Chondrocyte (in vitro differentiated cells): ENCODE measurements around the gene NDUFB10. TPM values are rescaled to one million over a fixed set of nuclear protein-coding genes. Genes with fewer than 3 reads are reported as not detected.

Experiments used
- DNase-seq: peaks from one replicate; pipeline ENCODE4 v3.0.0; 2021; ENCODE audit warnings: mixed read lengths, low spot score
- H3K27ac Mint-ChIP-seq: one replicate; pipeline ENCODE4 v1.8.0; 2021; ENCODE audit warnings: mild to moderate bottlenecking, moderate library complexity, mixed read lengths; ENCODE audit not compliant: unreplicated experiment
- H3K27me3 Mint-ChIP-seq: 2 replicates; pipeline ENCODE4 v1.8.0; 2021; ENCODE audit warnings: low read depth, mixed read lengths
- H3K36me3 Mint-ChIP-seq: 2 replicates; pipeline ENCODE4 v1.8.0; 2021; ENCODE audit warnings: low read depth, mixed read lengths
- H3K4me1 Mint-ChIP-seq: 2 replicates; pipeline ENCODE4 v1.8.0; 2021; ENCODE audit warnings: low read depth, mild to moderate bottlenecking, mixed read lengths
- H3K4me3 Mint-ChIP-seq: one replicate; pipeline ENCODE4 v1.8.0; 2021; ENCODE audit warnings: mild to moderate bottlenecking, moderate library complexity, mixed read lengths; ENCODE audit not compliant: unreplicated experiment
- H3K9me3 Mint-ChIP-seq: 2 replicates; pipeline ENCODE4 v1.8.0; 2021; ENCODE audit warnings: low read depth, mixed read lengths
- CTCF ChIP-seq: fragments of 200-600 bp; sonication (generic); IDR thresholded peaks from 2 replicates; pipeline ENCODE4 v1.5.0; 2021; ENCODE audit warnings: antibody characterized with exemption, mild to moderate bottlenecking, moderate library complexity
- total RNA-seq: library from RNA; stranded (reverse); gene quantifications from 3 replicates; pipeline ENCODE4 v1.2.1, GENCODE V29; 2021

NDUFB10 gene
- total RNA-seq, 1 donor from 2014 or later = 97.9 TPM

GRCh38 chr16:1929105-1929504 lies 30.2 kb upstream of the NDUFB10 start:
- Mint-ChIP-seq H3K9me3 (no peaks in the 10 kb centered on the region), H3K4me1 (peaks cover 3% of the 10 kb centered on the region), H3K36me3 (no peaks in the 10 kb centered on the region), H3K27ac (no peak overlapping the region), H3K4me3 (peak overlapping the region; percentile 64), H3K27me3 (no peaks in the 10 kb centered on the region)
- DNase-seq = no peak
- no peak for TF ChIP-seq CTCF

- H3K36me3 Mint-ChIP-seq = no peaks in the 10 kb centered on the region
- peak; percentile 96 for DNase-seq
- no peak overlapping the region for H3K27ac Mint-ChIP-seq
- H3K27me3 Mint-ChIP-seq = no peaks in the 10 kb centered on the region
- H3K4me3 Mint-ChIP-seq = peak overlapping the region; percentile 65
- H3K9me3 Mint-ChIP-seq = no peaks in the 10 kb centered on the region
- peaks cover 3% of the 10 kb centered on the region for H3K4me1 Mint-ChIP-seq
- peak; percentile 97 for TF ChIP-seq CTCF
Observed at GRCh38 chr16:1929578-1930337, 29.6 kb upstream of the NDUFB10 start.

- no peak overlapping the region for H3K27ac Mint-ChIP-seq
- no peaks in the 10 kb centered on the region for H3K36me3 Mint-ChIP-seq
- peaks cover 3% of the 10 kb centered on the region for H3K4me1 Mint-ChIP-seq
- no peak for TF ChIP-seq CTCF
- H3K9me3 Mint-ChIP-seq = no peaks in the 10 kb centered on the region
- DNase-seq = no peak
- H3K27me3 Mint-ChIP-seq = no peaks in the 10 kb centered on the region
- H3K4me3 Mint-ChIP-seq = no peak overlapping the region
Observed at GRCh38 chr16:1930338-1930720, 29.0 kb upstream of the NDUFB10 start.

GRCh38 chr16:1932050-1933028 lies 27.0 kb upstream of the NDUFB10 start:
- H3K27ac Mint-ChIP-seq = no peak overlapping the region
- no peak overlapping the region for H3K4me3 Mint-ChIP-seq
- DNase-seq = peak; percentile 81
- H3K9me3 Mint-ChIP-seq = no peaks in the 10 kb centered on the region
- no peaks in the 10 kb centered on the region for H3K27me3 Mint-ChIP-seq
- peaks cover 3% of the 10 kb centered on the region for H3K4me1 Mint-ChIP-seq
- H3K36me3 Mint-ChIP-seq = peaks cover 3% of the 10 kb centered on the region
- peak; percentile 47 for TF ChIP-seq CTCF

GRCh38 chr16:1933097-1933661 lies 26.2 kb upstream of the NDUFB10 start:
- Mint-ChIP-seq H3K4me1 (peaks cover 3% of the 10 kb centered on the region), H3K27me3 (no peaks in the 10 kb centered on the region), H3K27ac (no peak overlapping the region), H3K4me3 (no peak overlapping the region), H3K36me3 (peaks cover 5% of the 10 kb centered on the region), H3K9me3 (no peaks in the 10 kb centered on the region)
- DNase-seq = peak; percentile 87
- no peak for TF ChIP-seq CTCF
